Stomach smooth muscle (tissue), 2 donors: ENCODE measurements around the gene PTPRM.
"Not testable (repeated sequence)": the region's sequence is repeated elsewhere in the genome, so short reads cannot be mapped to it uniquely, and the experiment has no call there.

Experiments used
- H3K27ac ChIP-seq: one replicate; pipeline ENCODE4 v1.7.0; 2013; ENCODE audit warnings: mild to moderate bottlenecking, low read length, inconsistent platforms
- H3K27me3 ChIP-seq, 2 donors: one replicate each; pipeline ENCODE4 v1.7.0; 2013; ENCODE audit warnings: low read length in 2 of 2; ENCODE audit not compliant: insufficient read depth in 2 of 2, control insufficient read depth in 1 of 2
- H3K36me3 ChIP-seq, 2 donors: one replicate each; pipeline ENCODE4 v1.7.0; 2013; ENCODE audit warnings: low read length in 2 of 2; ENCODE audit not compliant: control insufficient read depth in 2 of 2, insufficient read depth in 2 of 2
- H3K4me1 ChIP-seq: one replicate; pipeline ENCODE4 v1.7.0; 2013; ENCODE audit warnings: low read length; ENCODE audit not compliant: control insufficient read depth, insufficient read depth
- H3K4me3 ChIP-seq, 2 donors: one replicate each; pipeline ENCODE4 v1.7.0; 2013; ENCODE audit warnings: low read length in 2 of 2
- H3K9ac ChIP-seq, 2 donors: one replicate each; pipeline ENCODE4 v1.7.0; 2013; ENCODE audit warnings: low read length in 2 of 2, mild to moderate bottlenecking in 1 of 2
- H3K9me3 ChIP-seq, 2 donors: one replicate each; pipeline ENCODE4 v1.7.0; 2013; ENCODE audit warnings: low read length in 2 of 2; ENCODE audit not compliant: control insufficient read depth in 2 of 2
- donor health status: healthy.
- donor health status: Pancreatic carcinoma.

PTPRM gene

DNA sequence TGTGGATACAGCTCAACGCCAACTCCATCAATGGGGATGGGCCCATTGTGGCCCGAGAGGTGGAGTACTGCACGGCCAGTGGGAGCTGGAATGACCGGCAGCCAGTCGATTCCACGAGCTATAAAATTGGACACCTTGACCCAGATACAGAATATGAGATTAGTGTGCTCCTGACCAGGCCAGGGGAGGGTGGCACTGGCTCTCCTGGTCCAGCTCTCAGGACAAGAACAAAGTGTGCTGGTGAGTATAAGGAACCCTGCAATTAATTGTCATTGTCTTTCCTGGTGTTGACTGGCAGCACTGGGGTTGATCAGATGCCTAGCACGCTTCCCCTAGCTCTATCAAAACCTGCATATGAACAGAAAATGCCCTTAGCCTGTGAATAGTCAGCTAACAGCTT, 388.1 kb downstream of the PTPRM start:
- Histone ChIP-seq H3K27me3 (no peaks in the 10 kb centered on the region), H3K27ac (no peak overlapping the region), H3K9me3 (no peaks in the 10 kb centered on the region), H3K4me3 (no peak overlapping the region), H3K4me1 (no peaks in the 10 kb centered on the region), H3K36me3 (peaks cover 0 to 6% of the 10 kb centered on the region in 2 donors), H3K9ac (no peak overlapping the region)

DNA sequence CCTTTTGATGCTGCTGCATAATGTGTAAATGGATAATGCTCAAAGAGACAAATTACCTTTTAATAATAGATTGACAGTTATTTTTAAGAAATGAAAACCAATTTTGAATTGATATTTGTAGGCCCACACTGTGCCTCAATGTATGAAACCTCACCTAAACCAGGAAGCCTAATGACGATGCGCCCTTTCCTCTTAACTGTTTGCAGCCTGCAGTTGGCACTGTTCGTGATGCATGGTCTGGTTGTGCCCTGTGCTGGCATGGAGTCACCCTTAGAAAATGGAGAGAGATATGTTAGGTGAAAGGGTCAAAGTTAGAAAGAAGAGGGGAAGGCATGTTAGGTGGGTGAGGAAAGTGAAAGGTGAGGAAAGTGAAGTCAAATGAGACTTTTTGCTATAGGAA, 390.2 kb downstream of the PTPRM start:
- H3K9me3 ChIP-seq = no peaks in the 10 kb centered on the region
- no peak overlapping the region for H3K4me3 ChIP-seq
- no peak overlapping the region for H3K9ac ChIP-seq
- H3K36me3 ChIP-seq = no peaks in the 10 kb centered on the region
- H3K4me1 ChIP-seq = no peaks in the 10 kb centered on the region
- no peaks in the 10 kb centered on the region for H3K27me3 ChIP-seq
- no peak overlapping the region for H3K27ac ChIP-seq

DNA sequence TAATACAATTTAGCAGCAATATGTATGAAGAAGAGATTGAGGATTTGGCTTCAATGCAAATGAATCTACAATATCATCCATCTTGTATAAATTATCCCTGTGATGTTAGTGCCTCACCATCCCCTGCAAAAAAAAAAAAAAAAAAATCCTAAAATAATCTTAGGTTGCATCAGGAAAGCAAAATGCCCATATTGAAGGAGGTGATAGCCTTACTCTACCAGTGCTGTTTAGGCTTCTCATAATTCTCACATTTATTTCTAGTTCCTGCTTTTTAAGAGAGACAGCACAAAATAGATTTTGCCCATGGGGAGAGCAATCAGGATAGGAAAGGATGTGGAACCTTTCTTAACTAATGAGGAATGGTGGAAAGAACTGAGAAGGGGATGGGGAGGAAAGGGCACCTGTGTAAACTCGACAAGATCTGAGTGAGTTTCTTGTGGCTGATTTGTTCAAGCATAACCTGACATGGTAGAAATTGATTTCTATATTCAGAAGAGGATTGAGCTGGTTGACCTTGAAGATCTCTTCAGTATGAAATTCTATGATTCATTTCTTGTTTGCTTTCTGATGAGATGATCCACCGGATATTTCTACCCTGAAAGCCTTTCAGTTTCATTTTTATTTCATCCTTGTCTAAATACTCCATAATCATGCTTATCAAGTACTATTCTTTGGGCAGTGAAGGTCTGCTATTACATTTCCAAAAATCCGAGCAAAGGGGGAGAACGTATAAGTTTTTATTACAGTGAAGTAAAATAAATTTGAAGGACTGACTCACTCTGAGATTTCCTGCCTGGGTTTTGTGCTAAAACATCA, 391.2 kb downstream of the PTPRM start:
- Histone ChIP-seq H3K4me1 (no peaks in the 10 kb centered on the region), H3K27me3 (no peaks in the 10 kb centered on the region), H3K9ac (no peak overlapping the region), H3K4me3 (no peak overlapping the region), H3K27ac (no peak overlapping the region), H3K9me3 (no peaks in the 10 kb centered on the region), H3K36me3 (no peaks in the 10 kb centered on the region)

DNA sequence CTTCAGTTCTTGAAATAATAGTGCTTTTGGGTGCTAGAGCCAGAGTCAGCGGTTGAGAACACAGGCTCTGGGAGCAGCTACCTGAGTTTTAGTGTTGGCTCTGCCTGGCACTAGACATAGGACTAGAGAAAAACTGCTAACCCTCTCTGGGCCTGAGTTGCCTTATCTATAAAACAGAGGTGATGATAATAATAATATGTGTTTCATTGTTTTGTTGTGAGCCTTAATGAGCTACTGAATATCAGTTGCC, 391.7 kb downstream of the PTPRM start:
- Histone ChIP-seq H3K9me3 (no peaks in the 10 kb centered on the region), H3K27ac (no peak overlapping the region), H3K4me1 (no peaks in the 10 kb centered on the region), H3K4me3 (no peak overlapping the region), H3K27me3 (no peaks in the 10 kb centered on the region), H3K36me3 (no peaks in the 10 kb centered on the region), H3K9ac (no peak overlapping the region)

DNA sequence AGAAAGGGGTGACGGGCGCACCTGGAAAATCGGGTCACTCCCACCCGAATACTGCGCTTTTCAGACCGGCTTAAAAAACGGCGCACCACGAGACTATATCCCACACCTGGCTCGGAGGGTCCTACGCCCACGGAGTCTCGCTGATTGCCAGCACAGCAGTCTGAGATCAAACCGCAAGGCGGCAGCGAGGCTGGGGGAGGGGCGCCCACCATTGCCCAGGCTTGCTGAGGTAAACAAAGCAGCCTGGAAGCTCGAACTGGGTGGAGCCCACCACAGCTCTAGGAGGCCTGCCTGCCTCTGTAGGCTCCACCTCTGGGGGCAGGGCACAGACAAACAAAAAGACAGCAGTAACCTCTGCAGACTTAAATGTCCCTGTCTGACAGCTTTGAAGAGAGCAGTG, 399.6 kb downstream of the PTPRM start:
- not testable (repeated sequence) for H3K27me3 ChIP-seq, H3K4me3 ChIP-seq, H3K36me3 ChIP-seq, H3K4me1 ChIP-seq, H3K27ac ChIP-seq, H3K9me3 ChIP-seq, H3K9ac ChIP-seq

DNA sequence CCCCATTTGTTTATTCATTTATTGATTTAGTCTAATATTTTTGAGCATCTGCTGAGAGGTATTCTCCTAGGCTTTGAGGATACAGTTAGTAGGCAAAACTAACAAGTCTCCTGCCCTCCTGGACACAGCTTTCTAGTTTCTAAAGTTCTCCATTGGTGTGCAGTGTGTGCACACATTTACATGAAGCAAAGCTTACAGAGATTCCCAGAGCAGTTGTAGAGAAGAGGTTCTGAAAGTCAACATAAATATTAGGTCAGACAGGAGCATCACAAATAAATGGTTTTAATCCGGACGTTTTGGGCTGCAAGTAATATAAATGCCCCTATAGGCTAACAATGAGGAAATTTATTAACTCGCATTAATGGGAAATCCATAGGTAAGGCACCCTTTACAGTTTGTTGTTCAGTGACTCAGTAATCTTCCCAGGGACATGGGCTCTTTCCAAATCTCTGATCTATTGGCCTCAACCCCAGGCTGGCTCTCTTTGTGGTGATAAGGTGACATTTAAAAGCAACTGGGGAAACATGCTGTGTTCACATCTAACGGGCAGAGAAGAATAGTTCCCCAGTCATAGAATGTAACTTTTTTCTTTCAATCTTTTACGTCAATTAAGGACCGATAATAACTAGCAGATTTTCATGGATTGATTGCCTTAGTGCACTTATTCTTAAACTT, 407.2 kb downstream of the PTPRM start:
- Histone ChIP-seq H3K9ac (no peak overlapping the region), H3K9me3 (no peaks in the 10 kb centered on the region), H3K4me3 (no peak overlapping the region), H3K36me3 (no peaks in the 10 kb centered on the region), H3K27me3 (no peaks in the 10 kb centered on the region), H3K4me1 (no peaks in the 10 kb centered on the region), H3K27ac (no peak overlapping the region)

DNA sequence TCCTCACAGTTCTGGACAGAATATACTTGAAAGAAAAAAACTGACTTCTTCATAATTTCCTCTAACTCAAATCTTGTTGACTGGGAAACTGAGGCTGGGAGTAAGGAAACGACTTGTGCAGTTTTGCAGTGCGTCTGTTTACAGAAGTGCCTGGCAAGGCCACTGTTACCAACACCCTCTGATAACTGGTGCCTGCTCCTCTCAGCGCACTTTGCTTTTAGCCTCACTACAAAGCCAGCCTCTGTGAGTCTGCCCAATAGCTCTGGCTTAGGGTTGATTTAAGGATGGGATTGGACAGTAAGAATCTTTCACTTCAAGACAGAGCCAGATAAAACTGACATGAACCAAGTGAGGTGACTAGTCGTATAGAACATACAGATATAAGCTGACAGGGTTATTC, 410.8 kb downstream of the PTPRM start:
- Histone ChIP-seq H3K27ac (no peak overlapping the region), H3K9ac (no peak overlapping the region), H3K4me1 (no peaks in the 10 kb centered on the region), H3K9me3 (no peaks in the 10 kb centered on the region), H3K36me3 (no peaks in the 10 kb centered on the region), H3K27me3 (no peaks in the 10 kb centered on the region), H3K4me3 (no peak overlapping the region)

DNA sequence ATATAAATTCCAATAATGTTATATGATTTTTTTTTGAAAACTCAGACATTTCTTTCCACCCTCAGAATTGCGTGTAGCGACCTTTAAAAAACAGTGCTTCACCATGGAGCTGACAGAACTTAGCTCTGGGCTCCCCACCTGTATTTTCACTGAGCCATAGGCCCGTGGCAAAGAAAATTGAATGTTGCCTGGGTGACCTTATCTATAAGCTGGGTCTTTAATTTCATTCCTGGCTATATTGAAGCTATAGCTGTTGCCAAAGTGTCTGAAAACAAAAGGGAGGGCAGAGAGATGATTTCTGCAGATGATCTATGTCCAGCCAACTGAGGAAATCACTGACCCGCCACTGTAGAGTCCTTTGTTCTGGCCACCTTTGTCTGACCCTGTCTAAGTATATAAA, 411.7 kb downstream of the PTPRM start:
- Histone ChIP-seq H3K4me1 (no peaks in the 10 kb centered on the region), H3K27ac (no peak overlapping the region), H3K9me3 (no peaks in the 10 kb centered on the region), H3K9ac (no peak overlapping the region), H3K27me3 (no peaks in the 10 kb centered on the region), H3K36me3 (no peaks in the 10 kb centered on the region), H3K4me3 (no peak overlapping the region)

DNA sequence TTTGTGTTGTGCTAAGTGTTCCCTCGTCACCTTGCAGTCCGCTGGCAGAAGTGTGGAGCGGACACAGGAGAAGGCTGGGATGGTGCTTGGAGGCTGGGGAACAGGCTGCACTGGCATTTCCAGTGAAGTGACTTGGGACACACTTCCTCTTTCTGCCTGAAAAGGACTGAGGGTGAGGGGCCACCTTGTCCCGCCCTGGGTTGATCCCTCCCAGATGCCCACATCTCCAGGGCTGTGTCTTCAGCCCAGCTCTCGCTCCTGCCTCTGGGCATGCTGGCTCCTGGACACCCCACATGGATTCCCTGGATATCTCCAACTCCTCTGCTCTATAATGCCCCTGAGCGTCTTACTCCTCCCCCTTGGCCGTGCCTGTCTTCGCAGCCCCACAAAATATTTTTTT, 412.6 kb downstream of the PTPRM start:
- H3K4me1 ChIP-seq = no peaks in the 10 kb centered on the region
- H3K27me3 ChIP-seq = no peaks in the 10 kb centered on the region
- no peak overlapping the region for H3K27ac ChIP-seq
- H3K9me3 ChIP-seq = no peaks in the 10 kb centered on the region
- no peaks in the 10 kb centered on the region for H3K36me3 ChIP-seq
- no peak overlapping the region for H3K9ac ChIP-seq
- no peak overlapping the region for H3K4me3 ChIP-seq

DNA sequence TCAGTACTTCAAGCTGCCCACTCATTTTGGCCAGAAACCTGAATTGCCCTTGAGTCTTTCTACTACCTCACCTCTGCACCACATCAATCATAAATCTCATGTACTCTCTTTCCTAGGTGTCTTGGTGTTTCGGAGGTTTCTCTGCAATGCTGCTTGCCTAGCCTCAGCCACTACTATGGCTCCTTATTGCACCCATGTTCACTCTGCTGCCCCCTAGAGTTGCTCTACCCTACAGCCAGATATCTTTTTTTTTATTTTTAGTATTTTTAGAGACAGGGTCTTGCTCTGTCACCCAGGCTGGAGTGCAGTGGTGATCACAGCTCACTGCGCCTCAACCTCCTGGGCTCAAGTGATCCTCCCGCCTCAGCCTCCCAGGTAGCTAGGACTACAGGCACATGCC, 413.0 kb downstream of the PTPRM start:
- Histone ChIP-seq H3K4me3 (no peak overlapping the region), H3K27ac (no peak overlapping the region), H3K36me3 (no peaks in the 10 kb centered on the region), H3K9me3 (no peaks in the 10 kb centered on the region), H3K27me3 (no peaks in the 10 kb centered on the region), H3K4me1 (no peaks in the 10 kb centered on the region), H3K9ac (no peak overlapping the region)

DNA sequence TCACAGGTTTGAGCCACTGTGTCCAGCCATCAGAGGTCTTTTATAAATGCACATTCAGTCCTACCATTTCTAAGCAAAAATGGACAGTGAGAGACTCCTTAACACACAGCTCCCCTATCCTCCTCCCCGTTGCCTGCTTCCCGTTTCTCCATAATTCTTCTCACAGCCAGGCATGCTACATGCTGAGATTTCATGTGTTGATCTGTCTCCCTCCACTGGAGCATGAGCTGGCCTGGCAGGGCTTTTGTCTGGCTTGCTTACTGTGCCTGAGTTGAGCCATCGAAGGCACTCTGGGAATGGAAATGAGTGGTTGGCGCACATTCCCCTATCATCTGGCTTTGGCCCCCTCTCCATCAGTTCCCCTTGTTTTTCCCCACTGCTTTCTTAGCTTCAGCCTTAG, 413.5 kb downstream of the PTPRM start:
- Histone ChIP-seq H3K4me3 (no peak overlapping the region), H3K27ac (no peak overlapping the region), H3K4me1 (no peaks in the 10 kb centered on the region), H3K36me3 (no peaks in the 10 kb centered on the region), H3K27me3 (no peaks in the 10 kb centered on the region), H3K9me3 (no peaks in the 10 kb centered on the region), H3K9ac (no peak overlapping the region)
